MV-4-11 (cell line): ENCODE results near the gene CSNK1D.

Experiments used
- DNase-seq: peaks from one replicate; lab custom pipeline; 2025; lab: John Stamatoyannopoulos, UW

CSNK1D gene

DNA sequence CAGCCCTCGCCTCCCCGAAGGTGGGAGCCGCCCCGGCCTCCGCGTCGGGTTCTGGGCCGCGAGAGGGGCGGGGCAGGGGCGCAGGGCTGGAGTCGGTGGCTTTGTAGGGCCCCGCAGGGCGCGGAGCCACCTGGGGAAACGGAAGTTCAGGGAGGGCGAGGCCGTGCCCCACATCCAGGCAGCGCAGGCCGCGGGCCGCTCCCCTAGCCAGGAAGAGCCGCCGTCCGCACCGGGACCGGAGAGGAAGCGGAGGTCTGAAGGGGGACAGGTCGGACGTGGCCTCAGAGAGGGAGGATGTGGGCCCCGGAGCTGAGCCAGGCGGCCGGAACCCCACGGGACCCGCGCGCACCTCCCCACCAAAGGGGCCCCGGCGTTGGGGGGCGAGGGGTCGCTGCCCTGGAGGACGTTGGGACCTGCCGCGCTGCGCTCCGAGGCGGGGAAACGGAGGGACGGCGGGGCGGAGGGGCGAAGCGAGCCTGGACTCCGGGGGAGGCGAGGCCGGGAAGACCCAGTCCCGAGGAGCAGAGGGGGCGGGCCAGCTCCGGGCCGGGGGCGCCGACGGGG, 45.1 kb downstream of the CSNK1D start:
- peak; percentile 43 for DNase-seq

GRCh38 chr17:82227629-82228277, 45.7 kb downstream of the CSNK1D start:
- no peak for DNase-seq

GRCh38 chr17:82226809-82227628, 46.5 kb downstream of the CSNK1D start:
- DNase-seq, result no peak

DNA sequence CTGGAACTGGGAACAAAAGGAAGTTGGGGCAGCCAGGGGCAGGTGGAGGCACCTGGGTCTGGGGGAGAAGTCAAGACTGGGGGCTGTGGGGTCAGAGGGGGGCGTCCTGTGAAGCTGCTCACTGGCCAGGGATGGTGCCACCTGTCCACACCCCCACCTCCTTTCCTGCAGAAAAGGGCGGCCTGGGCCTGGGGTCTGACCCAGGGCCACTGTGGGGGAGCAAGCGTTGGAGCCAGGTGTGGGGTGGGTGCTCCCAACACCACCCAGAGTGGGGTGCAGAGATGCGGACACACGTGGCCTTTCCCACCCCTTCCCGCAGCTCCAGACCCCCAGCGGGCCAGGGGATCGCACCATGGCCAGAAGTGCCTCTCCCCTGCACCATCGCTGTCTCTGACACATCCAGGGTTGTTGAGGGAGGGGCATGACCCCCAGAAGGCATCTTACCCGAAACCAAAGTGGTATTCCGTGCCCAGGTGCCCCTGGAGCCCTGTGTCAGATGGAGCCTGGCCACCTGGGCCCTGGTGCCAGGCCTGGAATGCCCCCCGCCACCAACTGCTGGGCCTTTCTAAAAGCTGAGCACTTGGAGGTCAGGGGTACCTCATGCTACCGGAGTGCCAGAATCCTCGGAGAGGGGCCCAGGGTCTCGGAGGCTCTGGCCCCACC, 47.2 kb downstream of the CSNK1D start:
- DNase-seq, result no peak

- DNase-seq, result no peak
These were observed 48.0 kb downstream of the CSNK1D start for GRCh38 chr17:82225368-82226029.

DNA sequence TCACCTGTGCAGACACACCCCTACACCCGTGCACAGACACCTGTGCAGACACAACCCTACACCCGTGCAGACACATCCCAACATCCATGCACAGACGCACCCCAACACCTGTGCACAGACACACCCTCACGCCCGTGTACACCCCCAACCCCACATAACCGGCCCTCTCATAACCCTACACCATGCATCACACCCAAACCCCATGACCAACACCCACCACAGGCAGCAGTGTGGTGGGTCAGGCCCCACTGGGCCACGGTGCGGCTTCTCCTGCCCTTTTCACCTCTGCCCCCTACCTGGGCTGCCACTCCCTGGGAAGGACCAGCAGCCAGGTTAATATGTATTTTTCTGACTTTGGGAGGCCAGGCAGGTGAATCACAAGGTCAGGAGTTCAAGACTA, 48.8 kb downstream of the CSNK1D start:
- DNase-seq, result no peak

DNA sequence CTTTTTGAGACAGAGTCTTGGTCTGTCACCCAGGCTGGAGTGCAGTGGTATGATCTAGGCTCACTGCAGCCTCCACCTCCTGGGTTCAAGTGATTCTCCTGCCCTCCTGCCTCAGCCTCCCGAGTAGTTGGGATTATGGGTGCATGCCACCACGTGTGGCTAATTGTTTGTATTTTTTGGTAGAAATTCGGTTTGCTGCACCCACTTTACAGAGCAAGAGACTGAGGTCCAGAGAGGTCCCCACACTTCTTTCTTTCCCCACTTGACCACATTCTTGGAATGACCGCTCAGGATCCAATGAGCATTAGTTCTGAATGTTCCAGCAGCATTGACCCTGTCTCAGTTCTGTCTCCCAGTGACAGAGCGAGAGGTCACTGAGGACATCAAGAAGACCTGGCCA, 50.0 kb downstream of the CSNK1D start:
- no peak for DNase-seq

DNA sequence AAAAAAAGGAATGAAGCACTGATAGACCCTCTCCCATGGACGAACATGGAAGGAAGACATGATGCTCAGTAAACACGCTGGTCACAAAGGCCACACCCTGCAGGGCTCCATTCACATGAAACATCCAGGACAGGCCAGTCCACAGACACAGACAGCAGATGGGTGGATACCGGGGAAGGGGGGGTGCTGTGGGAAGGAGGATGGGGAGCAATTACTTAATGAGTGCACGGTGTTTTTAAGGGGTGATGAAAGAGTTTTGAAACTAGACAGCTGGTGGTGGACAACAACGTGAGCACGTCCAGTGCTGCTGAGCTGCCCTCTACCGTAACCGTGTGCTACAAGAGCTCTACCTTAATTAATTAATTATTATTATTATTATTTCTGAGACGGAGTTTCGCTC, 50.7 kb downstream of the CSNK1D start:
- no peak for DNase-seq

DNA sequence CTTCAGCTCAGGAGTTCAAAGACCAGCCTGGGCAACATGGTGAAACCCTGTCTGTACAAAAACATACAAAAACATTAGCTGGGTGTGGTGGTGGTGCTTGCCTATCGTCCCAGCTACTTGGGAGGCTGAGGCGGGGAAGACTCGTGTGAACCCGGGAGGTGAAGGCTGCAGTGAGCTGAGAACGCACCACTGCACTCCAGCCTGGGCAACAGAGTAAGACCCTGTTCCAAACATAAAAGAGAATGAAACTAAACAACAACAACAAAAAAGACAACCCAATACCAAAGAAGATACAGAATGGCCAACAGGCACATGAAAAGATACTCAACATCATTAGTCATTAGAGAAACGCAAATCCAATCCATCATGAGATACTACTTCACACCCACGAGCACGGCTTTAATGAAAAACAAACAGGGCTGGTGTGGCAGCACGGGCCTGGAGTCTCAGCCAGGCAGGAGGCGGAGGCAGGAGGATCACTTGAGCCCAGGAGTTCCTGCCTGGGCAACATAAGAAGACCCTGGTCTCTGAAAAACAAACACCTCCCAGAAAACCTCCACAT, 52.1 kb downstream of the CSNK1D start:
- no peak for DNase-seq

DNA sequence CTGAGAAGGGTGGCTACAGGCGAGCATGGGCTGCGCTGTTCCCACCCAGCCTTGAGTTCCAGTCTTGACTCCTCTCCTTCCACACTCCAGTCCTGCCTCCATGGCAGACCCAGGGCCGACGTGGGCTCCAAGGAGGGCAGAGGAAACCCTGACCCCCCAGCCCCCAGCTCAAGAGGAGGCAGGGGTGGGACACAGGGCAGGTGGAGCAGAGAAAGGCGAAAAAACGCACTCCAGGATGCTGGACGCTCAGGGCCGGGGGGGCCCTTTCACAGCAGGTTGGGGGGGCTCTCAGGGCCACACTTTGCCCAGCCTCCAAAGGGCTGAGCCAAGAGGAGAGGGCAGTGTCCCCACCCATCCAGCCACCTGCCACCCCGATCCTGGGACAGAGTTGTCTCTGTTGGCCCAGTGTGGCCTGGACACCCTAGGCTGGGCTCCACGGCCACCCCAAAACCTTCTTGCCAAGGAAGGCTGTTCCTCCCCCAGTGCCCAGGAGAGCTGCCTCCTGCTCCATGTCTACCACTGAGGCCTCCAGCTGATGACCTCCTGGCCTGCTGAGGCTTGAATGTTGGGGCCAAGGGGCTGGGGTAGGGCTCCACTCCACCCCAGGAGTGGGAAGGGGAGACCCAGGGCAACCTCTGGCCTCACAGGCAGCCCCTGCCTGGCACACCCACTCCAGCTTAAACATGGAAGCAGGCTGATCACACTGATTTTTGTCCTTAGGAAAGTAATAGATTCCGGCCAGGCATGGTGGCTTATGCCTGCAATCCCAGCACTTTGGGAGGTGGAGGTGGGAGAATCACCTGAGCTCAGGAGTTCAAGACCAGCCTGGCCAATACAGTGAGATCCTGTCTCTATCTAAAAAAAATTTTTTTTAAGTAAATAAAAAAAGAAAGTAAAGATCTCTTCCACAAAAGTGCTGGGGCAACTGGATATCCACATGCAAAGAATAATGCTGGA, 53.5 kb downstream of the CSNK1D start:
- DNase-seq, result no peak

GRCh38 chr17:82219083-82219482, 54.4 kb downstream of the CSNK1D start:
- no peak for DNase-seq

DNA sequence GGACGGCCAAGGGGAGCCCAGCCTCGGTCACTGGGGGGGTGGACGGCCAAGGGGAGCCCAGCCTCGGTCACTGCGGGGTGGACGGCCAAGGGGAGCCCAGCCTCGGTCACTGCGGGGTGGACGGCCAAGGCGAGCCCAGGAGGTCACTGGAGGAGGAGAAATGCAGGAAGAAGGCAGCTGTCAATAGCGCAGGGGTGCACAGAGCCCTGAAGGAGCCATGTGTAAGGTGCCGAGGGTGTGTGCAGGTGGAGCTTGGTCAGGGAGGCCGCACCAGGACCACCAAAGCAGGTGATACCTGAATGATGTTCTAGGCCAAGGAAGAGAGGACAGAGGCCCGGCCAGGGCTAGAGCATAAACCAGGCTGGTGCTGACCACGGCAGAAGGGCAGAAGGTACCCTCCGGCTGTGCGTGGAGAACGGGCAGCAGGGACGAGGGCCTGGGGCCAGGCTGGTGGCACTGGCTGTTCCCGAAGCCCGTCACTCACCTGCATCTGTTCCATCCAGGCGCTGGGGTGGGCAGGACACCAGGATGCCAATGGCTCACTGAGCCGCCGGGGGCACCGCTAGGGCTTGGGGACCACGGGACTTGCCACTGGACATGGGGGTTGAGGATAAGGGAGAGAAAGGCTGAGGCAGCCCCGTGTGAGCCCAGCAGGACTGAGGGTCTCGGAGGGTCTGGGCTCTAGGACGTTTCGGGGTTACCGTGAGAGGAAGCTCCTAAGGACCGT, 55.0 kb downstream of the CSNK1D start:
- no peak for DNase-seq

DNA sequence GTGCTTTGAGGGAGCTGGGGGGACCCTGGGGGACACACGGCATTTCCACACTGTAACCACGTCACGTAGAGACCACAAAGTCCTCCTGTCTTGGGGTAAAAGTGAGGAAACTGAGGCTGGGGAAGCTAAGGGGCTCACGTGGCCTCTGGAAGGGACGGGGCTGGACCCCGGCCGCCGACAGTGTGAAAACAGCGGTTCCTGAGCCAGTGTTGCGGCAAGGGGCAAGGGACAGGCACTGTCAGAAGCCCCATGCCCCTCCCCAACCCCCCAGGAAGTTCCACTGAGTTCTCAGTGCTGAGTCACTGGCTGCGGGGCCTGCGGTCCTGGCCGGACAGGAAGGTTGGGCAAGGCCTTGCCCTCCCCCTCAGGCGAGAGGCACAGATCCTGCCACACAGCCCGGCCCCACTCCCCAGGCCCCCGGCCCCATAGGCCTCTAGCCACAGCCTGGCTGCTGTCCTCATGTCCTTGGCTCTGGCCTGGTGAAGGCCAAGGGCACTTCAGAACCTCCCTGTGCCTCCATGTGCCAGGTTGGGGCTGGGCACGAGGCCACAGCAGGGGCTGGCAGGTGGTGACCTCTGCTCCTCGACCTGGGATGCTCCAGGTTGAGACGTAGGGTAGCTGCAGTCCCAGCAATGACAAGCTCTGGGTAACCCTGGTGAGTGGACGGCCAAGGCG, 55.8 kb downstream of the CSNK1D start:
- peak; percentile 86 for DNase-seq

DNA sequence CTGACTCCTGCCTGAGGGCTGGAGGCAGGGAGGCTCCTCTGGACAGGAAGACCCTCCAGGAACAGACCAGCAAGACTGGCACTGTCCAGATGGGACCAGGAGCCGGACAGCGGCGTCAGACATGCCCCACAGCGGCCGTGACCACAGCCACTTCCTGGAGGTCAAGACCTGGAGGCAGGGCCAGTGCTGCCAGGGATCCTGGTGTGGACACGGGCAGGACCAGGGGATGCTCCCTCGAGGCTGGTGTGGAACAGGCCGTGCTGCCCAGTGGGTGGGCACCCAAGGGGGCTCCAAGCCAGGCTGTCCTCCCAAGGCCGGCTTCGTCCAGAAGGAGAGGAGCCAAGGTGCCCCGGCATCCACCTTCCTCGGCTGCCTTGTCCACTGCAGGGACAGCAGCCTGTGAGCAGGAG, 56.4 kb downstream of the CSNK1D start:
- DNase-seq, result no peak

DNA sequence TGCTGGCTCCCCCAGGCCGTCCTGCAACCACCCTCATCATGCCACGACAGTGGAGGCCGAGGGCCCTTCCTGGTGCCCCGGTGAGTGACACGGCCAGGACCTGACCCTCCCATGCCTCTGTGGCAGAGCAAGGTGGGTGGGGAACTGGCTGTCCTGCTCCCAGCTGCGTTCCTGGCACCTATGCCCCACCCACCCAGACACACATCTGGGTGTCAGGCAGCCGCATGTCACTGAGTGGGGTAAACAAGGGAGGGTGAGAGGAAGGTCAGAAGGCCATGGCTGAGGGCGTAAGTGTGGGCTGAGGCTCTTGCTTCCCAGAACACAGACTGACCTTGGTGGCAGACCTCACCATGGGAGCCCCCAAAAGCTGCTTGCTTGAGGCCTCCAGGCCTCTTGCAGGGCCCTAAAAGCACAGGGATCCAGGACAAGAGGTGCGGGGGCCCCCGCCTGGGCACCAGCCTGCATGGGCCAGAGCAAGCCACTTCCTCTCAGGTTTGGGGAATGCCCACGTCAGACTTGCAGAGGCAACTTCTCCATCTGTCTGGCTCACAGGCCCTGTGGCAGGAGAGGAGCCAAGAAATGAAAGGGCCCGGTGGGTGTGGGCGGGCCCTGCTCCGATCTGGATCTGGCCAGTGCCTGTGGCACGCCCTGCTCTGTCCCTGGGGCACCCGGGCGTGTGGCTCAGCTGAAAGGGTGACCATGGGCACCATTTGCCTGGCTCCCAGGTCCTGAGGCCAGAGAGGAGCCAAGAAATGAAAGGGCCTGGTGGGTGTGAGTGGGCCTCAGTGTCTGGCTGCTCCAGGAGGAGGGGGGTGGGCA, 57.0 kb downstream of the CSNK1D start:
- peak; percentile 96 for DNase-seq

DNA sequence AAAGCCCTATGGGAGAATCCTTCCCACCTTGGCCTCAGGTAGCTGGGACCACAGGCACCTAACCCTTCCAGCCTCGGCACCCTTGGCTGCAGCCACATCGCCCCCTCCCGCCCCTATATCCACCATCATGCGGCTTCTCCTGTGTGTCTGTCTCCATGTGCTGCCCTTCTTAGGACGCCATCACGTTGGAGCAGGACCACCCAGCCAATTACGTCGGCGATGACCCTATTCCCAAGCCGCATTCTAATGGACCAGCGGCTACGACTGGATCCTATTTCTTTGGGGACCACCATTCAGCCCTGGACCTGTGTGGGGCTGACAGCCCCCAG, 57.6 kb downstream of the CSNK1D start:
- DNase-seq, result no peak

GRCh38 chr17:82215095-82215971, 58.2 kb downstream of the CSNK1D start:
- DNase-seq, result peak; percentile 88
